HG03108 (cell line): ENCODE results near the gene APOL4.
"Not testable (repeated sequence)": the region's sequence is repeated elsewhere in the genome, so short reads cannot be mapped to it uniquely, and the experiment has no call there.

Experiments used
- ATAC-seq: cut with Tn5 transposase; IDR thresholded peaks from one replicate; pipeline ENCODE4 v1.9.1; 2021; ENCODE audit warnings: moderate library complexity; ENCODE audit not compliant: unreplicated experiment

APOL4 gene

GRCh38 chr22:36201630-36202319 is at the start of gene APOL4:
TSS of gene APOL4 (minus strand) at chr22:36201809. CDS start at chr22:36201734, 75 bp downstream.
- ATAC-seq = no peak

GRCh38 chr22:36250292-36250960 is 48.8 kb upstream of the APOL4 start:
- not testable (repeated sequence) for ATAC-seq

GRCh38 chr22:36249160-36249559 is 47.6 kb upstream of the APOL4 start:
- no peak for ATAC-seq

GRCh38 chr22:36247955-36248354 is 46.3 kb upstream of the APOL4 start:
- no peak for ATAC-seq

GRCh38 chr22:36246718-36247117 is 45.1 kb upstream of the APOL4 start:
- no peak for ATAC-seq

GRCh38 chr22:36245805-36246356 is 44.3 kb upstream of the APOL4 start:
- ATAC-seq = no peak

- no peak for ATAC-seq
Measured at GRCh38 chr22:36244522-36245391, 43.1 kb upstream of the APOL4 start.

- no peak for ATAC-seq
Measured at GRCh38 chr22:36243986-36244385, 42.4 kb upstream of the APOL4 start.

- peak; percentile 85 for ATAC-seq
Measured at GRCh38 chr22:36239401-36240171, 38.0 kb upstream of the APOL4 start, which contains the start of gene APOL2. TSS of gene APOL2 (minus strand) at chr22:36239527. CDS start at chr22:36233162, 6,365 bp downstream.

- no peak for ATAC-seq
Measured at GRCh38 chr22:36239150-36239400, 37.5 kb upstream of the APOL4 start.

GRCh38 chr22:36238373-36239149 is 37.0 kb upstream of the APOL4 start:
- no peak for ATAC-seq

- no peak for ATAC-seq
Measured at GRCh38 chr22:36237462-36238372, 36.1 kb upstream of the APOL4 start.

GRCh38 chr22:36236388-36237319 is 35.0 kb upstream of the APOL4 start:
- no peak for ATAC-seq

- ATAC-seq = no peak
Measured at GRCh38 chr22:36235585-36235984, 34.0 kb upstream of the APOL4 start.

- no peak for ATAC-seq
Measured at GRCh38 chr22:36234919-36235318, 33.3 kb upstream of the APOL4 start.

- ATAC-seq = no peak
Measured at GRCh38 chr22:36234213-36234612, 32.6 kb upstream of the APOL4 start.

GRCh38 chr22:36233796-36234195 is 32.2 kb upstream of the APOL4 start:
- ATAC-seq = no peak
